Caco-2 (cell line): ENCODE results near the gene TRPC4AP. TPM values are rescaled to one million over a fixed set of nuclear protein-coding genes. Genes with fewer than 3 reads are reported as not detected.

Experiments
- BruUV-seq: library from RNA; stranded (reverse); fragments of 400-500 nt; replicated peaks from 2 replicates; lab custom pipeline; 2021; lab: Mats Ljungman, UMichigan
- CTCF ChIA-PET: fragments of 300-600 bp; sonication (Branson Sonifier 250); formaldehyde crosslinking; loops from one replicate; lab custom pipeline; 2022; ENCODE audit warnings: antibody characterized with exemption; lab: Charles Lee
- POLR2A ChIA-PET: fragments of 300-600 bp; sonication (Branson Sonifier 250); formaldehyde crosslinking; loops from one replicate; lab custom pipeline; 2022; ENCODE audit warnings: antibody characterized with exemption; lab: Charles Lee
- DNase-seq, 2 experiments: peaks; one replicate each; pipeline versions ENCODE4 v3.0.0 to v3.0.0-alpha.2; 2020 to 2022
- H3K27me3 ChIP-seq: replicated peaks from 2 replicates; pipeline ENCODE4 v1.6.0; 2011; ENCODE audit warnings: low read length; ENCODE audit not compliant: control insufficient read depth, insufficient read depth
- H3K36me3 ChIP-seq: 2 replicates; pipeline ENCODE4 v1.5.1; 2011; ENCODE audit warnings: low read length; ENCODE audit not compliant: control insufficient read depth, insufficient read depth
- H3K4me1 ChIP-seq: fragments of 250-450 bp; sonication (Bioruptor Pico); 2 replicates; pipeline ENCODE4 v1.5.1; 2020; ENCODE audit warnings: mild to moderate bottlenecking
- H3K4me3 ChIP-seq: 2 replicates; pipeline ENCODE4 v1.5.1; 2011; ENCODE audit warnings: low read depth, mild to moderate bottlenecking, control low read depth, low read length
- H3K9me3 ChIP-seq: fragments of 250-450 bp; sonication (Bioruptor Pico); 2 replicates; pipeline ENCODE4 v1.5.1; 2020; ENCODE audit warnings: mild to moderate bottlenecking, moderate library complexity
- H3K27ac Mint-ChIP-seq: one replicate; pipeline ENCODE4 v1.8.0; 2022; ENCODE audit warnings: mixed read lengths; ENCODE audit not compliant: unreplicated experiment
- H3K27me3 Mint-ChIP-seq: one replicate; pipeline ENCODE4 v1.8.0; 2022; ENCODE audit warnings: mixed read lengths; ENCODE audit not compliant: insufficient read depth, unreplicated experiment
- H3K36me3 Mint-ChIP-seq: one replicate; pipeline ENCODE4 v1.8.0; 2022; ENCODE audit warnings: mild to moderate bottlenecking, mixed read lengths; ENCODE audit not compliant: insufficient read depth, unreplicated experiment
- H3K4me1 Mint-ChIP-seq: one replicate; pipeline ENCODE4 v1.8.0; 2022; ENCODE audit warnings: low read depth, mixed read lengths; ENCODE audit not compliant: unreplicated experiment
- H3K4me3 Mint-ChIP-seq: one replicate; pipeline ENCODE4 v1.8.0; 2022; ENCODE audit warnings: mild to moderate bottlenecking, moderate library complexity, mixed read lengths; ENCODE audit not compliant: unreplicated experiment
- H3K9me3 Mint-ChIP-seq: one replicate; pipeline ENCODE4 v1.8.0; 2022; ENCODE audit warnings: mixed read lengths; ENCODE audit not compliant: unreplicated experiment
- CTCF ChIP-seq, 2 experiments: fragments of 200-600 bp in 1 of 2; IDR thresholded peaks; 1 replicate in 1 of 2; 2 replicates in 1 of 2; pipeline versions ENCODE4 v1.5.1 to v1.8.0; 2011 to 2022; ENCODE audit warnings: antibody characterized with exemption in 1 of 2, control low read depth in 1 of 2, inconsistent platforms in 1 of 2, low read depth in 1 of 2, low read length in 1 of 2, mild to moderate bottlenecking in 1 of 2, moderate library complexity in 1 of 2; ENCODE audit not compliant: insufficient read depth in 1 of 2, severe bottlenecking in 1 of 2, unreplicated experiment in 1 of 2
- intact Hi-C: fragments of 100-400 bp; cut with micrococcal nuclease; formaldehyde crosslinking; loops from one replicate; pipeline ENCODE4 v1.10.0; 2022; ENCODE audit not compliant: unreplicated experiment
- total RNA-seq: library from RNA; stranded (reverse); gene quantifications from 2 replicates; pipeline ENCODE4 v1.2.3, GENCODE V29; 2022

The TRPC4AP gene
- total RNA-seq, 1 experiment from 2014 or later: 144 TPM

GRCh38 chr20:35013421-35014411 lies 78.9 kb downstream of the TRPC4AP start:
- Mint-ChIP-seq H3K27me3 (no peaks in the 10 kb centered on the region), H3K9me3 (no peaks in the 10 kb centered on the region), H3K36me3 (peaks cover 88% of the 10 kb centered on the region), H3K4me1 (no peaks in the 10 kb centered on the region), H3K27ac (no peak overlapping the region), H3K4me3 (no peak overlapping the region)
- H3K27me3 ChIP-seq: no peaks in the 10 kb centered on the region
- peaks cover 14% of the 10 kb centered on the region for H3K36me3 ChIP-seq
- no peak for TF ChIP-seq CTCF (IDR thresholded peaks at IDR 0.05; ENCODE audit: insufficient read depth in 1 of 2, low read depth in 1 of 2, low read length in 1 of 2, severe bottlenecking in 1 of 2, unreplicated experiment in 1 of 2)
- no TSS peak for BruUV-seq
- POLR2A ChIA-PET: no interaction called here
- DNase-seq: peak in 1 of 2 experiments; percentile 31
- CTCF ChIA-PET: no interaction called here
- H3K4me3 ChIP-seq: no peak overlapping the region
- H3K9me3 ChIP-seq: no peaks in the 10 kb centered on the region
- H3K4me1 ChIP-seq: no peaks in the 10 kb centered on the region
- intact Hi-C loops: no loop called here

DNA sequence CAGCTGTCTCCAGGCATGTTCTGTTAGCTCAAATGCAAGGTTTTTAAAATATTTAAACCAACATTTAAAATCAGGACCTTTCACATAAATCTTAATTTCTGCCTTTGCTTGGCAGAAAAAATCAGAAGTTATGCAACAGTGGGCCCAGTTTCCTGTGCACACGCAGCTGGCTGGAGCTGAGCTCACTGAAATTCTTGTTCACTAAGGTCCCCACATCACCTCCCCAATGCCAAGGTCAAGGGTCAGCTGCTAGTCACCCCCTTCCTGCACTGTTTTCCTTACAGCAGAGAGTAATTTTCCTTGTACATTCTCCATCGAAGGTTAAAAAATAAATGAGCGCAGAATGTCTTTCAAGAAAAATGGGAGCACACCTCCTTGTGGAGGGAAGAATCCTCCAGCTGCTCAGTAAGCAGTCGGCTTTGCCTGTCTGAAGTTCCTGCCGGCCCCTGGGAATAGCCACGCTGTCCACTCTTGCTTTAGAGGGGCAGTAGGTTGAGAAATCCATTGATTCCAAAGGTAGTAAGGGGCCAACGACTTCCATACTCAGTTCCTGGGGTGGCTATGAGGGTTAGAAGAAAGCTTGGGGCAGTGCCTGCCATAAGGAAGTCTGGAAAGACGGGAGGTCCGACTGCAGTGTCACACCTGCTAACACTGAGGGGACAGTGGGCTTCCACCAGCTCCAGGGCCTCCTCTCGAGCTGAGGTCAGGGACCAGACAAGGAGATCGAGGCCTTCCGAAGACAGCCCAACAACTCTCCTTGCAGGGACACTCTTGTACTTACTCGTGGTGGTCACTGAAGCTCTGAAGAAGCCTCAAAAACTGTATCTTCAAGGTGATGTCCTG lies 80.2 kb downstream of the TRPC4AP start:
- Histone ChIP-seq H3K4me3 (no peak overlapping the region), H3K9me3 (no peaks in the 10 kb centered on the region), H3K27me3 (no peaks in the 10 kb centered on the region), H3K36me3 (peaks cover 24% of the 10 kb centered on the region), H3K4me1 (no peaks in the 10 kb centered on the region)
- intact Hi-C loops: no loop called here
- no peak overlapping the region for H3K27ac Mint-ChIP-seq
- peaks cover 92% of the 10 kb centered on the region for H3K36me3 Mint-ChIP-seq
- peak in 1 of 2 experiments; percentile 31 for DNase-seq
- H3K4me1 Mint-ChIP-seq: no peaks in the 10 kb centered on the region
- TSS peak; percentile 6 for BruUV-seq
- TF ChIP-seq CTCF (IDR thresholded peaks at IDR 0.05; ENCODE audit: insufficient read depth in 1 of 2, low read depth in 1 of 2, low read length in 1 of 2, severe bottlenecking in 1 of 2, unreplicated experiment in 1 of 2): no peak
- ChIA-PET POLR2A (no interaction called here), CTCF (no interaction called here)
- H3K4me3 Mint-ChIP-seq: no peak overlapping the region
- H3K9me3 Mint-ChIP-seq: no peaks in the 10 kb centered on the region
- H3K27me3 Mint-ChIP-seq: no peaks in the 10 kb centered on the region

DNA sequence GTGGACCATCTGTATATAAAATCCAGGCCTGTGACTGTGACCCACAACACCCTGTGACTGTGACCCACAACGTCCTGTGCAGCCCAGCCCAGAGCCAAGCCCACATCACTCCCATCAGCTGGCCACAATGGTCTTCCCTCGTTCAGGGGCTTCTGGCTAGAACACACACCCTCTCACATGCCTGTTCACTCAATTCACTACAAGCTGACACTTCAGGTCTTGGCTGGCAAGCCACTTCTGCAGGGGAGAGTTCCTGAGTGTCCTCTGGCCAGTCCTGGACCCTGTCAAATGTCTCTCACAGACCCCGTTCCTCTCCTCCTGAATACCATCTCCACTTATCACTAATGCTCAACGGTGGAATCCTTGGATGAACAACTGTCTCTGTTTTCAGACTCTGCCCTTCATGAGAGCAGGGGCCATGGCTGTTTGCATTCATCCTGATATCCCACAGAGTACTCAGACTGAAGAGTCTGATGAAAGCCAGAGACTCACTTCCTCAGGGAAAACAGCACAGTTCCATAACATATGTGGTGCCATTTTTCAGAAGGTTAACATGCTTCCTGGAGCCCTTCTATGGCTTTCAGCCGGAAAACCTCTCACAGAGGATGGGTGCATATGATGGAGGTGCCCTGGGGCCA lies 80.9 kb downstream of the TRPC4AP start:
- intact Hi-C loops: no loop called here
- no peak overlapping the region for H3K4me3 ChIP-seq
- no peaks in the 10 kb centered on the region for H3K27me3 ChIP-seq
- TF ChIP-seq CTCF (IDR thresholded peaks at IDR 0.05; ENCODE audit: insufficient read depth in 1 of 2, low read depth in 1 of 2, low read length in 1 of 2, severe bottlenecking in 1 of 2, unreplicated experiment in 1 of 2): no peak
- Mint-ChIP-seq H3K4me3 (no peak overlapping the region), H3K36me3 (peaks cover 98% of the 10 kb centered on the region), H3K27me3 (no peaks in the 10 kb centered on the region), H3K9me3 (no peaks in the 10 kb centered on the region), H3K27ac (no peak overlapping the region), H3K4me1 (no peaks in the 10 kb centered on the region)
- BruUV-seq: no TSS peak
- H3K4me1 ChIP-seq: no peaks in the 10 kb centered on the region
- CTCF ChIA-PET: no interaction called here
- peaks cover 25% of the 10 kb centered on the region for H3K36me3 ChIP-seq
- no peaks in the 10 kb centered on the region for H3K9me3 ChIP-seq
- POLR2A ChIA-PET: no interaction called here
- peak in 1 of 2 experiments; percentile 27 for DNase-seq
